Measurements from ENCODE around the gene BOK. TPM values are rescaled to one million over a fixed set of nuclear protein-coding genes. Genes with fewer than 3 reads are reported as not detected.
A peak's percentile ranks its signal among the peaks of the same experiment; 100 is the strongest.

The BOK gene
- polyA plus RNA-seq, 3 donors = 28.1 to 222 (median 43.2) TPM

GRCh38 chr2:241609859-241610793 is 51.6 kb downstream of the BOK start:
- 5 to 9% (median 7%) methylated on average over 59 to 76 of the region's 76 CpGs for WGBS, 3 donors
- peak overlapping the region; percentile 62 for H3K27ac ChIP-seq (ENCODE audit: low read depth, low read length)

- WGBS, 3 donors = 94 to 97% (median 96%) methylated on average over 13 of the region's 13 CpGs
Measured at GRCh38 chr2:241611062-241611461, 52.5 kb downstream of the BOK start.

GRCh38 chr2:241612156-241613016 is 53.8 kb downstream of the BOK start:
- H3K27ac ChIP-seq (ENCODE audit: low read depth, low read length) = no peak overlapping the region
- WGBS, 3 donors = 78 to 84% (median 84%) methylated on average over 20 of the region's 20 CpGs

More at GRCh38 chr2:241611062-241611461, 52.5 kb downstream of the BOK start:
- no peak overlapping the region for H3K27ac ChIP-seq (ENCODE audit: low read depth, low read length)

- WGBS, 3 donors = 59 to 78% (median 69%) methylated on average over 15 of the region's 15 CpGs
- H3K27ac ChIP-seq (ENCODE audit: low read depth, low read length) = no peak overlapping the region
Measured at GRCh38 chr2:241613017-241613780, 54.7 kb downstream of the BOK start.

- no peak overlapping the region for H3K27ac ChIP-seq (ENCODE audit: low read depth, low read length)
- 76 to 87% (median 85%) methylated on average over 11 of the region's 11 CpGs for WGBS, 3 donors
Measured at GRCh38 chr2:241615041-241615440, 56.5 kb downstream of the BOK start.

- H3K27ac ChIP-seq (ENCODE audit: low read depth, low read length) = no peak overlapping the region
- WGBS, 3 donors = 87 to 93% (median 93%) methylated on average over 16 of the region's 16 CpGs
Measured at GRCh38 chr2:241615522-241616052, 57.0 kb downstream of the BOK start.

- 83 to 89% (median 87%) methylated on average over 30 of the region's 30 CpGs for WGBS, 3 donors
- H3K27ac ChIP-seq (ENCODE audit: low read depth, low read length) = no peak overlapping the region
Measured at GRCh38 chr2:241616168-241617125, 57.9 kb downstream of the BOK start.

GRCh38 chr2:241617431-241618154 is 59.0 kb downstream of the BOK start:
- 42 to 53% (median 43%) methylated on average over 15 of the region's 15 CpGs for WGBS, 3 donors
- no peak overlapping the region for H3K27ac ChIP-seq (ENCODE audit: low read depth, low read length)

- H3K27ac ChIP-seq (ENCODE audit: low read depth, low read length) = no peak overlapping the region
Measured at GRCh38 chr2:241618296-241618805, 59.8 kb downstream of the BOK start.

GRCh38 chr2:241618829-241619228 is 60.3 kb downstream of the BOK start:
- WGBS, 3 donors = 76 to 92% (median 88%) methylated on average over 11 of the region's 11 CpGs
- no peak overlapping the region for H3K27ac ChIP-seq (ENCODE audit: low read depth, low read length)

More at GRCh38 chr2:241618296-241618805, 59.8 kb downstream of the BOK start:
- 69 to 91% (median 77%) methylated on average over 5 of the region's 5 CpGs for WGBS, 3 donors

GRCh38 chr2:241619597-241620418 is 61.3 kb downstream of the BOK start:
- H3K27ac ChIP-seq (ENCODE audit: low read depth, low read length) = no peak overlapping the region
- 91 to 95% (median 93%) methylated on average over 20 of the region's 20 CpGs for WGBS, 3 donors

- H3K27ac ChIP-seq (ENCODE audit: low read depth, low read length) = no peak overlapping the region
- 89 to 96% (median 93%) methylated on average over 6 of the region's 6 CpGs for WGBS, 3 donors
Measured at GRCh38 chr2:241620419-241620769, 61.8 kb downstream of the BOK start.

Measured in adipose tissue (tissue), 3 donors.